Gastrocnemius medialis (tissue), 4 donors: Measurements from ENCODE around the gene DNAJB6. TPM values are rescaled to one million over a fixed set of nuclear protein-coding genes. Genes with fewer than 3 reads are reported as not detected.
A peak's percentile ranks its signal among the peaks of the same experiment; 100 is the strongest.

ENCODE experiments used
- ATAC-seq, 2 donors: fragments of 150-250 bp; one replicate each; pipeline ENCODE4 v1.9.1; 2016
- DNase-seq, 2 donors: peaks; one replicate each; pipeline ENCODE4 v3.0.0-alpha.2; 2019
- H3K27ac ChIP-seq, 4 donors: fragments of 200-600 bp; sonication (generic); 1 replicate in 1 of 4; 2 replicates in 3 of 4; pipeline ENCODE4 v1.5.1; 2016 to 2018; ENCODE audit warnings: mild to moderate bottlenecking in 2 of 4, moderate library complexity in 1 of 4
- H3K27me3 ChIP-seq, 3 donors: fragments of 200-600 bp; sonication (generic) in 2 of 3; 1 replicate in 1 of 3; 2 replicates in 2 of 3; pipeline versions ENCODE4 v1.5.1 to v1.6.0; 2016 to 2019; ENCODE audit warnings: mild to moderate bottlenecking in 1 of 3, moderate library complexity in 1 of 3
- H3K36me3 ChIP-seq, 2 donors: fragments of 200-600 bp; sonication (generic) in 1 of 2; one replicate each; pipeline ENCODE4 v1.5.1; 2017 to 2018
- H3K4me1 ChIP-seq, 2 donors: fragments of 200-600 bp; sonication (generic) in 1 of 2; one replicate each; pipeline ENCODE4 v1.5.1; 2016 to 2017; ENCODE audit warnings: mild to moderate bottlenecking in 2 of 2
- H3K4me3 ChIP-seq, 4 donors: fragments of 200-600 bp; sonication (generic) in 3 of 4; 1 replicate in 1 of 4; 2 replicates in 3 of 4; pipeline ENCODE4 v1.5.1; 2016 to 2019; ENCODE audit warnings: mild to moderate bottlenecking in 2 of 4
- H3K9me3 ChIP-seq, 3 donors: fragments of 200-600 bp; sonication (generic) in 2 of 3; 1 replicate in 1 of 3; 2 replicates in 2 of 3; pipeline ENCODE4 v1.5.1; 2016 to 2019
- POLR2A ChIP-seq, 2 donors: fragments of 450-650 bp; IDR thresholded peaks; one replicate each; pipeline ENCODE4 v1.6.1; 2017; ENCODE audit warnings: antibody characterized with exemption in 2 of 2, mild to moderate bottlenecking in 2 of 2, moderate library complexity in 2 of 2
- in situ Hi-C, 4 donors: fragments of 200-750 bp; cut with MboI; loops; one replicate each; pipeline versions ENCODE4 v1.15.0 to v1.8.0; 2017; ENCODE audit warnings: low sequenced_read_pairs in 4 of 4
- intact Hi-C: fragments of 100-400 bp; cut with DNase I; formaldehyde crosslinking; loops from one replicate; pipeline ENCODE4 v1.15.1; 2023; ENCODE audit warnings: low total_unique reads
- total RNA-seq, 4 donors: library from RNA; depleted of rRNA; stranded (reverse); fragments of >200 nt; gene quantifications; one replicate each; pipeline versions ENCODE4 v1.1.0 to v1.2.3, GENCODE V29; 2016
- TF ChIP-seq, protein P1 (sequence below), 5 experiments: fragments of 450-650 bp in 3 of 5; fragments of 200-600 bp in 2 of 5; sonication (generic) in 2 of 5; IDR thresholded peaks in 4 of 5; conservative IDR thresholded peaks in 1 of 5; 1 replicate in 4 of 5; 2 replicates in 1 of 5; pipeline ENCODE4 v1.5.1; 2016 to 2019; ENCODE audit warnings: antibody characterized with exemption in 5 of 5, mild to moderate bottlenecking in 3 of 5, moderate library complexity in 3 of 5

The DNAJB6 gene
- total RNA-seq, 4 donors from 2014 or later: 130 to 269 (median 188) TPM

DNA sequence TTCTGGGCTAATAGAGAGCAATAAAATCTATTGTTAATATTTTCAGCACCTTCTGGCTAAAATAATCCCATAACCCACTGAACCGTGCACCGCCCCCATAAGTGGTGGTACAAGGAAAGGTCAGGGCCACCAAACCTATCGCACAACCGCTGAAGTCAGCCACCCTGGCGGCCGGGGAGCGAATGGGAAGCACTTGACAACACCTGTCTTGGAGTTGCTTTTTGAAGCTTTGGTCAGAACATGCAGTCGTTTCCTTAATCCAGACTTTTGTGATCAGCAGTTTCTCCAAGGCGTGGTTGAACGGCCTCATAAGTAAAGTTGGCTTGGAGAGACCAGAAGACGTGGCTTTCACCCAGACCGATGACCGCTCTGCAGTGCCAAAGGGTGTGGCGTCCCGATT, 97.4 kb downstream of the DNAJB6 start:
- Histone ChIP-seq H3K4me3 (no peak overlapping the region), H3K4me1 (no peaks in the 10 kb centered on the region), H3K36me3 (no peaks in the 10 kb centered on the region), H3K9me3 (no peaks in the 10 kb centered on the region), H3K27ac (no peak overlapping the region), H3K27me3 (no peaks in the 10 kb centered on the region)
- in situ Hi-C loops (no loop called here), intact Hi-C loops (no loop called here)
- DNase-seq (peak in 1 of 2 donors; percentile 3), ATAC-seq (no peak)
- TF ChIP-seq, protein P1, sequence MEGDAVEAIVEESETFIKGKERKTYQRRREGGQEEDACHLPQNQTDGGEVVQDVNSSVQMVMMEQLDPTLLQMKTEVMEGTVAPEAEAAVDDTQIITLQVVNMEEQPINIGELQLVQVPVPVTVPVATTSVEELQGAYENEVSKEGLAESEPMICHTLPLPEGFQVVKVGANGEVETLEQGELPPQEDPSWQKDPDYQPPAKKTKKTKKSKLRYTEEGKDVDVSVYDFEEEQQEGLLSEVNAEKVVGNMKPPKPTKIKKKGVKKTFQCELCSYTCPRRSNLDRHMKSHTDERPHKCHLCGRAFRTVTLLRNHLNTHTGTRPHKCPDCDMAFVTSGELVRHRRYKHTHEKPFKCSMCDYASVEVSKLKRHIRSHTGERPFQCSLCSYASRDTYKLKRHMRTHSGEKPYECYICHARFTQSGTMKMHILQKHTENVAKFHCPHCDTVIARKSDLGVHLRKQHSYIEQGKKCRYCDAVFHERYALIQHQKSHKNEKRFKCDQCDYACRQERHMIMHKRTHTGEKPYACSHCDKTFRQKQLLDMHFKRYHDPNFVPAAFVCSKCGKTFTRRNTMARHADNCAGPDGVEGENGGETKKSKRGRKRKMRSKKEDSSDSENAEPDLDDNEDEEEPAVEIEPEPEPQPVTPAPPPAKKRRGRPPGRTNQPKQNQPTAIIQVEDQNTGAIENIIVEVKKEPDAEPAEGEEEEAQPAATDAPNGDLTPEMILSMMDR (IDR thresholded peaks at IDR 0.05 in 4 of 5, conservative IDR thresholded peaks at IDR 0.05 in 1 of 5): no peak

DNA sequence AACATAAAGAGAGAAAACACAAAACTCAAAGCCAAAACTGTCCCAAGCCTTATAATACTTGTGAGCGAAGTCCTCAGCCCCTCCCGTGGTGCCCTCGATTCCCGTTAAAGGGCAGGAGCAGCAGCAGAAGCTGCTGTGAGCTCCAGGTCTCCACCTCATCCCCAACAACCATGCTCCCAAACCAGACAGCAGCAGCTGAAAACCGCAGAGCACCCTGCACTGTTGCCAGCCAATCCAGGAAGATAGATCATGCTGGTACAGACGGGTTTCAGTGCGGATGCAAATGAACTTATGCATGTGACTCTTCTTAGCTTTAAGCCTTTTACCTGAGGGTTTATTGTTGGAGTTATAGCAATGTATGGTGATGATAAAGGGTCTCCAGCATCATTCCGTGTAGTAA, 97.9 kb downstream of the DNAJB6 start:
- TF ChIP-seq, protein P1 (IDR thresholded peaks at IDR 0.05 in 4 of 5, conservative IDR thresholded peaks at IDR 0.05 in 1 of 5): no peak
- TF ChIP-seq POLR2A (IDR thresholded peaks at IDR 0.05): no peak
- DNase-seq (peak in 1 of 2 donors; percentile 1), ATAC-seq (no peak)
- Histone ChIP-seq H3K4me3 (no peak overlapping the region), H3K9me3 (no peaks in the 10 kb centered on the region), H3K27ac (no peak overlapping the region), H3K27me3 (no peaks in the 10 kb centered on the region), H3K36me3 (no peaks in the 10 kb centered on the region), H3K4me1 (no peaks in the 10 kb centered on the region)
- in situ Hi-C loops (no loop called here), intact Hi-C loops (no loop called here)

DNA sequence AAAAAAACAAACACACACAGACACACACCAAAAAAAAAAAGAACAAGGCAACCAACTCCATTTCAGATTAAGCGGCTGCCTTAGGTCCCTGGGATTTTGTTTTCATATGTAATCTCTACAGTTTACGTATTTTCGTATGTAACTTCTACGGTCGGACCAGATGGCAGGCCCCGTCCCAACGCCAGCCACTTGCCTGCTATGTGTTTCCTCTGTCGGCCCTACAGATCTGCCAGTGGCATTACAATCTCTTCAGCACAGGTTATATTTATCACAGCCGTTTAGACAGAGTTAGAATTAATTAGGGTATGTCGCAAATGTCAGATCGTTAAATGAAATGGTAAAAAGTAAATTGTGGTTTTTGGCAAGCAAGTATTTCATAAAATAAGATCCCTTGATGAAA, 99.3 kb downstream of the DNAJB6 start:
- Histone ChIP-seq H3K27me3 (no peaks in the 10 kb centered on the region), H3K4me3 (no peak overlapping the region), H3K4me1 (no peaks in the 10 kb centered on the region), H3K9me3 (no peaks in the 10 kb centered on the region), H3K27ac (no peak overlapping the region), H3K36me3 (no peaks in the 10 kb centered on the region)
- ATAC-seq: no peak
- intact Hi-C loops (no loop called here), in situ Hi-C loops (no loop called here)
- TF ChIP-seq, protein P1 (IDR thresholded peaks at IDR 0.05 in 4 of 5, conservative IDR thresholded peaks at IDR 0.05 in 1 of 5): no peak
- TF ChIP-seq POLR2A (IDR thresholded peaks at IDR 0.05): no peak
- DNase-seq: no peak

DNA sequence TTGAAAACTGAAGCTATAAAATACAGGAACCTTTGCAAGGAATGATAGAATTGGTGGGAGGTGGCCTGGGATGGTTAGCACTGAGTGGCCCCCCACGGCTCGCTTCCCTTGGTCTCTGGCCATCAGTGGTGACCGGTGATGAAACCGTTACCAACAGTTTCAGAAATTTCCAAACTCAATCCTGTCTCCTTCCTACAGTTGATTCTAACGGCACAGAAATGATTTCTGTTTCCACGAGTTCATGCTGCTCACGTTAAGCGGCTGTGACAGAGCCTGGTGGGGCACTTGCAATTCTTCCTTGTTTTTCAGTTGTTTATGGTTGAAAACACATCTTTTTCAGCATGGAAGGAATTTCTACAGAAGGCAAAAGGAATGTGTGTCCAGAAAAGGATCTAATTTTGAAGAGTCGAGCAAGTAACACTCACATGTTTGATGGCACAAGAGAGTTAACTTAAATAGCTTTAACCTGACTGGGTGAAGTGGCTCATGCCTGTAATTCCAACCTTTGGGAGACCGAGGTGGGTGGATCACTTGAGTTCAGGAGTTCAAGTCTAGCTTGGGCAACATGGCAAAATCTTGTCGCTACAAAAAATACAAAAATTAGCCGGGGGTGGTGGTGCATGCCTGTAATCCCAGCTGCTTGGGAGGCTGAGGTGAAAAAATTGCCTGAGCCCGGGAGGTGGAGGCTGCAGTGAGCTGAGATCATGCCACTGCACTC, 100.1 kb downstream of the DNAJB6 start:
- ATAC-seq (no peak), DNase-seq (no peak)
- in situ Hi-C loops: no loop called here
- Histone ChIP-seq H3K27ac (no peak overlapping the region), H3K4me3 (no peak overlapping the region), H3K9me3 (no peaks in the 10 kb centered on the region), H3K4me1 (no peaks in the 10 kb centered on the region), H3K27me3 (no peaks in the 10 kb centered on the region), H3K36me3 (no peaks in the 10 kb centered on the region)
- TF ChIP-seq POLR2A (IDR thresholded peaks at IDR 0.05): no peak
- TF ChIP-seq, protein P1 (IDR thresholded peaks at IDR 0.05 in 4 of 5, conservative IDR thresholded peaks at IDR 0.05 in 1 of 5): no peak
- intact Hi-C loops: no loop called here
